Umbilical cord (tissue), 2 donors: ENCODE results near the gene AOPEP. TPM values are rescaled to one million over a fixed set of nuclear protein-coding genes. Genes with fewer than 3 reads are reported as not detected.

ENCODE experiments used
- DNase-seq: peaks from one replicate; pipeline ENCODE4 v3.0.0-alpha.2; 2015; ENCODE audit warnings: low spot score
- total RNA-seq: library from RNA; depleted of rRNA; stranded (reverse); fragments of >200 nt; gene quantifications from one replicate; pipeline ENCODE4 v1.2.3, GENCODE V29; 2014; ENCODE audit warnings: low replicate concordance; ENCODE audit not compliant: insufficient read depth

The AOPEP gene
- total RNA-seq, 1 donor from 2014 or later = 297 TPM

DNA sequence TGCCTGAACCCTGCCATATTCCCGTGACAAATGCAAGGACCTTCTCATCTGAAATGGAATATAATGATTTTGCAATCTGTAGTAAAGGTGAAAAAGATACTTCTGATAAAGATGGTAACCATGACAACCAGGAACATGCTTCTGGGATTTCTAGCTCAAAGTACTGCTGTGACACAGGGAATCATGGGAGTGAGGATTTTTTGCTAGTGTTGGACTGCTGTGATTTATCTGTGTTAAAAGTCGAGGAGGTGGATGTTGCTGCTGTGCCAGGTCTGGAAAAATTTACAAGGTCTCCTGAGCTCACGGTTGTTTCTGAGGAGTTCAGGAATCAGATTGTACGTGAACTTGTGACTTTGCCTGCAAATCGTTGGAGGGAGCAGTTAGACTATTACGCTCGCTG, 33.5 kb downstream of the AOPEP start:
- no peak for DNase-seq

DNA sequence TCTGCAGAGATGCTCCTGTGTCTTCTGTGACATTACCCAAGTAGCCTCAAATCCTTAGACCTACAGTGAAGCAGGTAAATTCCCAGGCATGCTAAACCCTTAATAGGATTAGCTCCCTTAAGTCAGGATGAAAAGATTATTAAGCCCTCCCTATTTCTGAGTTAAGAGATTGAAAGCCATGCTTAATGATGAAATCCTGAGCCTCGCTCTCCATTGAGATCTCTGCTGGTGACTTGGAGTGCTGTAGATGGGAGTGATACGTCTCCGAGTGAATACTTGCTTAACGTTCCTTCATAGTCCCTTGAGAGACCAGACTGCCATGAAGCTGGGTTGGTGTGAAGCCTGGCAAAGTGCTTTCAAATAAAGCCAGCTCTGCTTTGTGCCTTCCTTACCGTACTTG, 34.2 kb downstream of the AOPEP start:
- DNase-seq = no peak

DNA sequence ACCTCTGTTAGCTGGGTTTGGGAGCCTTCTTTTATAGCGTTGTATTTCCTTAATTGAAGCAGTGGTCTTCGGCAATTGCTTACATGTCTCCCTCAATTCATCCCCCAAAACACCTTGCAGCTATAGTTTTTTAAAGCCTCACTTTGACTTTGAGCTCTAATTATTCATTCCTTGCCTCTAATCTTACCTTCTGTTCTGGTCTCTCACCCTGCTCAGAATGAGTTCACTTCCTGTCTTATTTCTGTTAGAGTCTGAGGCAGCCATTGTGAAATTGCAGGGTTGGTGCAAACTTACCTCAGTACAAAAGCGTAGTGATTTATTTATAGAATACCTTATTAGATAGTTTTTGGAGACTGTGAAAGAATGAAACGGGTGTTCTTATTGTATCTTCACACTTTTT, 35.0 kb downstream of the AOPEP start:
- no peak for DNase-seq

DNA sequence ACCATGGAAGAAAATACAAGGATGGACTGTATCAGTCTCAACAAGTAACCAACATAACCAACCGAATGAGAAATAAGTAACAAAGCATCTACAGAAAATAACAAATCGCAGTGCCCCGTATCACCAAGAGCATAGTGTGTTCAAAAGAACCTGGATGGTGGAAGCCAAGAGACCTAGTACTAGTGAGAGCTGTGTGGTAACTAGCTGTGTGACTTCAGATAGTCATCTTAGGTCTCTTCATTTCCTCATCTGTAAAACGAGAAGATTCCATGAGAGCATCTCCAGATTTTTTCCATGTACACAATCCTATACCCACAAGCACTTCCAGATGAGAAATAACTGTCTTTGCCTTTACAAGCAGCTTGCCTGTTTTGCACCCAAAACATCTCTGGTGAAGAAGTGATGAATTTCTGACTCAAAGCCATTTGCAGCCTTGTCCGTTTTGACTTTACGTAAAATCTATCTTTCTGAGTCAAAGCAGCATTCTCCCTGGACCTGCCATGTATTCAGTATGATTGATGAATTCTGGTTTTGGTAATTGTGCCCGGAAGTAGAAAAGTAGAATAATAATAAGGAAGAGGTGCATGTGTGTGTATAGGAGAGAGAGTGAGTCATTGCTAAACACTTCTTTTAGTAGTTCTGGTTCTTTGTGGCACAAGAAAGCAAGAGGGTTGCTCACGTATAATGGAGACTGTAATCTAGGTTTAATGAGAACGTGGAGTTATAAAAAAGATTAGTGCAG, 41.0 kb downstream of the AOPEP start:
- no peak for DNase-seq

DNA sequence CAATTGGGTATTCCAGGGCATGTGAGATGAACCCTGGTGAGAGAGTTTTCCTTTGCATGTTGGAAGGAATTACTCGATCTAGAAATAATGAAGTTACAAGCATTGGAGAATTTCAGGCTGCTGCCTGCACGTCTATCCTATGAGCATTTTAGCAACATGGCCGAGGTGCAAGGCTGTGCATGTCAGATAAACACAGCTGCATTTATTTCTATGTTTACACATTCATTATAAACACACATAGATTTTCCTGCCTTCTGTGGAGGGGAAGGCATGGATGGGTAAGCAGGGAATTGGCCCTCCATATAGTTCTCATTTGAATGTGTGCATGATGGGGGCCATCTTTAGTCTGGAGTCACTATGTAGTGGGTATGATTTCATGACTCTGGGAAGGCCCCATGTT, 42.3 kb downstream of the AOPEP start:
- no peak for DNase-seq

DNA sequence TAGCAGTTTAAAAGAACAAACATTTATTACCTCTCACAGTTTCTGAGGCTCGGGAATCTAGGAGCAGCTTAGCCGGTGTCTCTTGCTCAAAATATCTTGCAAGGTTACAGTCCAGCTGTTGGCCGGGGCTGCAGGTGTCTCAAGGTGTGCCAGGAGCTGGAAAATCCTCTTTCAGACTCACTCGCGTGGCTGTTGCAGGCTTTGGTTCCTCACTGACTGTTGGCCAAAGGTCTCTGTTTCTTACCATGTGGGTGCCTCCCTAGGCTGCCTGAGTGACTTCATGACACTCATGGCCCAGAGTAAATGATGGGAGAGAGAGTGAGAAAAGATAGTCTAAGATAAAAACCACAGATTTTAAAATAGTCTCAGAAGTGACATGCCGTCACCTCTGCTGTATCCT, 43.8 kb downstream of the AOPEP start:
- no peak for DNase-seq

DNA sequence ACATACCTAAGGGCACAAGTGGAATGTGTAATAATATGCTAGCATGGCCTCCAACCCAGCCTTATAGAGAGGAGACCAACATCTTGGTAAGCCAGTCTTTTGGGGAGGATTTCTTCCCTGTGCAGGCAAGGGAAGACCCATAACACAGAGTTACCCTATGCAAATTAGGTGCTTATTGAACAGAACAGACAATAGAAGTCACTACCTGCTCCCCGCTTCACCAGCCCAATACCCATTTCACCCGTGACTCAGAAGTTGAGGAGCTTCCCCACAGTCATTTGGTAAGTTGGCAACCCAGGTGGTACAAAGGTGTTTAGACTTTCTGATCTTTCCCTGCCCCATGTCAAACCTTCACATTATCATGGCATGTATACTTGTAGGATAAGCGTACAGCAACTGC, 44.6 kb downstream of the AOPEP start:
- DNase-seq = no peak

DNA sequence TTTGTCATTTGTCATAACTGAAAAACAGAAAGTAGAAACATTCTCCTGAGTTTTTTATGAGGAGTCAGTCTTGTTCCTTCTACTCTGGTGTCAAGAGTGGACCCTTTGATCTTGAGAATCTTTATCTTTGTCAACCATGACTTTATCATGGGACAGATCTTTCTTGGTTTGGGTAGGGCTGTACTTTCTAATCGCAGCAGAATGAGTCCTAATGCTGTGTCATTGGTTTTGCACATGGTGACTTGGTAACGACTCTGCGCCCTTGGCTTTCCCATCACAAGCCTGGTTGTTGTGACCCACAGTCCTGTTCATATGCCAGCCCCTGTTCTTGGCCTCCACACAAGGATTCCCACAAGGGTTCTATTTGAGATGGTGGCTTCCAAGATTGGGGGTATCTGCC, 45.6 kb downstream of the AOPEP start:
- DNase-seq = no peak

DNA sequence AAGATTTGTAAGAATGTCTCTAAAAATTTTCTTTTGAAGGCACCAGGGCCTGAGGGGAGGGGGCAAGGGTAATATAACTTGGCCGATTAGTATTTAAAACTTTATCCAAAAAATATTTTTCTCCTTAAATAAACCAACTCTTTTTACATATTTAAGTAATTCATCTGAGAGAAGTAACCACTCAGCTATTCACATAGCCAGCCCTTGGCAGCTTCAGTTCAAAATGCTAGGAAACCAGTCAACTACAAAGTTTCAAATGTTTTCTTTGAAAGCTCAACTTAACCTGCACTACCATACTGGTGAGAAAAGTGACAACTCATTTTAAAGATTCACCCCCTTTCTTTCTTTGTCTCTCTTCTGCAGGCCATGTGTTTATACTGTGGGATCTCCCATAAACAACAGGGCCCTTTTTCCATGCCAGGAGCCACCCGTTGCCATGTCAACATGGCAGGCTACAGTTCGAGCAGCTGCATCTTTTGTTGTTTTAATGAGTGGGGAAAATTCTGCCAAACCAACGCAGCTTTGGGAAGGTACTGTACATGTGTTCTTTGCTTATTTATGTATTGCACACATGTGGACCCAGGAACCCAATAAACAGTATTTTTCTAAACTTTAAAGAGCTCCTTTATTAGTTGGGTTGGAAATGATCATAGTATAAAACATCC, 46.3 kb downstream of the AOPEP start:
- no peak for DNase-seq

DNA sequence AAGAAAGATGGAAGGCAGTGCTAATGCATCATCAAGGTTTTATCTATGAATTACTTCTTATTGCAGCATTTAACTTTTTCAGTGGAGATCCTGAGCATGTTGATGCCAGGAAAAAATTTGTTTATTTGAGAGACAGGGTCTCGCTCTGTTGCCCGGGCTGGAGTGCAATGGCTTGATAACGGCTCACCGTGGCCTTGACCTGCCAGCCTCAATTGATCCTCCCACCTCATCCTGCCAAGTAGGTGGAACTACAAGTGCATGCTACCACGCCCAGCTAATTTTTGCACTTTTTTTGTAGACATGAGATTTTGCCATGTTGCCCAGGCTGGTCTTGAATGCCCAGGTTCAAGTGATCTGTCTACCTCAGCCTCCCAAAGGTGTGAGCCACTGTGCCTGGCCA, 47.2 kb downstream of the AOPEP start:
- DNase-seq = no peak

DNA sequence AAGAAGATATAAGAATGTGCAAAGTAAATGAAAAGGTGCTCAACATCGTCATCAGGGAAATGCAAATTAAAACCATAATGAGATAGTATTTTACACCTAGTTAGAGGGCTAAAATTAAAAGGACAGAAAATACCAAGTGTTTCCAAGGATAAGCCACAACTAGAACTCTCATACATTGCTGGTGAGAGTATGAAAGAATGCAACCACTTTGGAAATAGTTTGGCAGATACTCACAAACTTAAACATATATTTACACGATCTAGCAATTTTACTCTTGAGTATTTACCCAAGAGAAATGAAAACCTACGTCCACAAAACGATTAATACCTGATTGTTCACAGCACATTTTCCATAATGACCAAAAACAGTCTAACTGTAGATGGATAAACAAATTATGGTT, 51.5 kb downstream of the AOPEP start:
- DNase-seq = no peak

DNA sequence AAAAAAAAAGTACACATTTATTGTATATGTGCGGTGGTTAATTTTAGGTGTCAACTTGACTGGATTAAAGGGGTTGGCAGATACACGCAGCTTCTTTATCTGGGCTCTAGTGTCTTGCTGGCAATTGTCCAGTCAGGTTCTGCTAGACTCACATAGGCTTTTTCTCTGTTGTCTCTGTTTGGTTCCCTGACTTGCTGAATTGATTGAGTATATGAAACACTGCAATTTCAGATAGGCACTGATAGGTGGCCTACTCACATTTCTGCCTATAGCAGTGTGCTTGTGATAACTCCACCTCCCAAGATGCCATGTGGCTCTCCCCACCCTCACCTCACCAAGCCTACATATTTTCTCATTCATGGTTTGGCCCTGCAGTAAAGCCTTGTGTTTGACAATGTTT, 52.5 kb downstream of the AOPEP start:
- DNase-seq = no peak

DNA sequence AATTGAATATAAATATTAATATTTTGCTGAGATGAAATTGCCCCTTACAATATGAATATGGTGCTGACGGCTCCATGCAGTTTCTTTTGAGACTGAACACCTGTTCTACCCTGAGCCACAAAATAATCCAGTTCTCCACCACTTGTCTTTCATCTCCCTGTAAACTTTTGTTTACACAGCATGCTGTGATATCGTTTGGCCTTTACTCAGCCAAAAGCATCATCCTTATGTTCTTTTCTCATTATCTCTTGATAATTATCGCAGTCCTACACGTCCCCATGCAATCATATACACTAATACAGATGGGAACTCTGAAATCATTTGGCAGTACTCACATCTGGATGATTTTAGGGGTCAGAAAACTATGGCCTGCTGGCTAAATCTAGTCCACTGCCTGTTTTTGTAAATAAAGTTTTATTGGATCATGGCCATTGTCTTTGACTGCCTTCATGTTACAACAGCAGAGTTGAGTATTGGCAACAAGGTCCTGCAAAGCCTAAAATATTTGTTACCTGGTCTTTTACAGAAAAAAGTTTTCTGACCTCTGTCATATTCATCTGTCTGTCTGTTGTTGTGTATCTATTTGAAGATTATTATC, 53.3 kb downstream of the AOPEP start:
- DNase-seq = no peak

DNA sequence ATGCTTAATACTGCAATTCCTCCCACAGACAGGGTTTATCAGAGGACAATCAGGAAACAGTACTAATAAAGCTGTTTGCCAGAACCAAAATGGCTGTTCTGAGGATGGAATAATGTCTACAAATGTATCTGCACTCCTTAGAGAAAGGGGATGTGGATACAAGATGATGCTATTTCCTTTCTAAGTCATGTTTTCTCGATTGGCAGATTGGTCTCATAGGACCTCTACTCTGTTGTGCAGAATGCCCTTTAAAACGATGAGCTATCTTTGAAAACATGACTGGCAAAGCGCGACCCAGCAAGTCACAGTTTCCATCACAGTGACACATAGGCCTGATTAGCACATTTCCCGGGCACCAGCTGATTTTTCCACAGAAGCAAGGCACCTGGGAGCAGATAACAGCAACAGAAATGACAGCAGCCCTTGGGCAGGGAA, 54.0 kb downstream of the AOPEP start:
- no peak for DNase-seq

DNA sequence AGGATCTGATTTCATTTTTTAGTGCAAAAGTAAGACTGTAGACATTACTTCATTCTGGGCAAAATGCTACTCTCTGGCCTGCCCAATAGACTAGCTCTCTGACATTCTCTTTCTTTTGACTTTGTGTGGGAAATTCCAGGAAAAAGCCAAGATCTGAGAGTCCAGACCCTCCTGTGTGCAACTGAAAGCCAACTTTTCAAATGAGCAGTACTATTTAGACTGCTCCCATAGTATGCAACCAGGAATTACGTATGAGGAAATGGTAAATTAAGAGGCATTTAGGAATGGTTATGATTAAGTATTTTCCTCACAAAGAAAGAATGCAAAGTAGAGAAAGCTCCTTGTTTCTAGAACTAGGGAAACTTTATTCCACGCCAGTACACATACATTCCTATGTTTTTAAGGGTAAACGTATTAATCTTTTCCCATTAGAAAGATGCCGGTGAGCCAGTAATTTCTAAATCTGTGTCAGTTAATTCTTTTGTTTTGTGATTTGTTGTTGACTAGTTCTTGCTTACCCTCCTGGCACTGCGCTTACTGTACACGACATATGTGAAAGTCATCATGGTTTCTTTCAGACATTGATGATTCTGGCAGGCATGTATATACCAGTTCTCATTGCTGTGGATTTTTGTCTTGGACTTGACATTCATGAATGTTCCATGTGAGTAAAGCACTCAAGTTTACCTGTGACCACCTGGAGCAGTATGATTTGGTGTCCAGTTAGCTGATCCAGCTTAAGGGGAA, 56.0 kb downstream of the AOPEP start:
- DNase-seq = peak; percentile 61

DNA sequence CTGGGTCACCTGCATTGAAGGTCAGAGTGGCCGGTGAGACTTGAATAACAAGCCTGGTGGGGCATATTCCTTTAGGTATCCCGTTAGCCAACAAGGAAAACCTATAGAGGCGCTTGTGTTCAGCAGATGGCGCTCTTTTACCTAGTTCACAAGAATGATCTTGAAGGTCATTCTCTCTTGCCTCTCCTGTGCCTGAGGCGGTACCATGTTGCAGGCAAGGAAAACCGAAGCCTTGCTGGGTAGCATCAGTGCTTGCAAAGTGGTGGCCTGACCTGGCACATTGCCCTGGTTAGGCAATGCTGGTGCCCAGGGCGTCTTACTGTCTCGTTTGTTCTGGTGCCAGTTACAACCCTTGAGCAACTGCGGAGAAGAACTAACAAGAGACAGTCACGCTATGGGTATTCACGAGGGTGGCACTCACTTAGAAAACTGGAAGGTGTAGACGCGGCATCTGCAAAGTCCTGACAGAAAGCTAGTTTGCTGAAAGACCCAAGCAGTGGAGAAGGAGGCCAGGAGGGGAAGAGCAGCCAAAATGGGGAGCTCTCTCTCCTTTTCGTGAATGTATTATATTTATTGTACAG, 56.7 kb downstream of the AOPEP start:
- DNase-seq = peak; percentile 83

DNA sequence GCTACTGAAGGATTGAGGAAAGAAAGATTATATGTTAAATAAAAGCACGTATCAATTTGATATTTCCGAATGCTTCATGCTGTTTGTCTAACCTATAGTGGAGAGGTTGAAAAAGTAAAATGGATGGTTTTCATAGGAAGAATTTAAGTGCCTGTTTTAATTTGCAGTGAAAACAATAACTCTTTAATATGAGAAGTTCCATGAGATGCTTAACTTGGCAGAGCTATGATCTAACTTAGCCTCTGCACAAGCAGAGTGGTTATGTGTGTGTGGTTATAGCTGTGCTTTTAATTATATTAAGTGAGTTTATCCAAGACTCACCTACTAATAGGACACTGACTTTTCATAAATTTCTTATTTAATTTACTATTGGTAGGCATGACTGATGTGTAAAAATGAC, 57.4 kb downstream of the AOPEP start:
- no peak for DNase-seq

DNA sequence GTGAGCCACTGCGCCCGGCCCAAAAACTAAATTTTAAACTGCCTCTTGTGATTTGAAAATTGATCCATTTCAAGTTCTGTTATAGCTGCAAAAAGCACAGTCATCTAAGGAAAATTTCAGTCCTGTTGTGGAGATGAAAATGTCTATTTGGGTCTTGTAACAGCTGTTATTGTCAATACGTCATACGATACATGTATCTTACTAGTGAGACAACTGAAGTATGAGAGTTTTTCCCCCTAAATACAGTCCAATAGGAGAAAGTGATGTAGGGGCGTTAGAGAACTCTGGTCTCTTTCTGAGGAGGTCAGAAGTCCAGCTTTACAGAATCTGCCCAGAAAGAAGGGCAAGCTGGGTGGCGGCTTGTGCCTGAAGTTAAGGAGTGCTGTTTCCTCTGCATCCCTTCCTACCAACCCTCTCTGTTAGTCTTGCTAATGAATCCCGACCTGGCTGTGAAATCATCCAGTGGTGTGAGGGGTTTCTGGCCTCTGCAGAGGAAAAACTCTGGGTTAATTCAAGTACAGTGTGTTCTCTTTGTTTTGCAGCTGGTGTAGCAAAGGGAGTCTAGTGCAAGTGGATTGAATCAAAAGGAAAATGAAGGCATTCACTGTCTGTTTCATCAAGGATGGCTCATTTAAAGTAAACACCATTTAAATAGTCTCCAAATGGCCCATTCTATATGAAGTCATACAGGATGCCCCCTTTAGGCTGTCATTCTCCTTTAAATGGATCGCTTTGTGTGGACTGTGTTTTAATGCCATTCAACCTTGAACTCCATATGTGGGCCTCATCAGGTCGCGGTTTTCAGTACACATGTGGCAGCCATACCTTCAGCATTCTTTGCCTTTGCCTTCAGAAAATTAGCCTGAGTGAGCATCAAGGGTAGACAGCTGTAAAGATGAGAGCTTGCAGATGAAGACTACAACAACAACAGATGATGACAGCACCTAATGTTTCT, 59.0 kb downstream of the AOPEP start:
- DNase-seq = no peak

DNA sequence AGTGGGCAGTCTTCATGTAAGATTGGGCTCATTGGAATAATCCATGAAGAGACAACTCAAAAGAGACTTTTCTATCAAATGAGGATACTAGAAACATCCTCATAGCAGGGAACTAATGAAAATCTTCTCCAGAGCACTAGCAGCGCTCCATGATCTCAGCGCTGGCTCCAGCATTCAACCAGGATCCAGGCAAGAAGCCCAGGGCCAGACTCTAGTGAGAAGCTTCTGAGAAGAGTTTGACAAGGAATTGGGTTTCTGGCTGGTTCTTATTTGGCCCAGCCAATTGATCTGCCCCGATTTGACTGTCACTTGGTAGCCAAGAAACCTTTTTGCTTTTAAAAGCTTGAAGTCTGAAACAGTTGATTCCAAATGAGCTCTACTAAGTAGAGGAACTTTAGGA, 60.1 kb downstream of the AOPEP start:
- DNase-seq = no peak

DNA sequence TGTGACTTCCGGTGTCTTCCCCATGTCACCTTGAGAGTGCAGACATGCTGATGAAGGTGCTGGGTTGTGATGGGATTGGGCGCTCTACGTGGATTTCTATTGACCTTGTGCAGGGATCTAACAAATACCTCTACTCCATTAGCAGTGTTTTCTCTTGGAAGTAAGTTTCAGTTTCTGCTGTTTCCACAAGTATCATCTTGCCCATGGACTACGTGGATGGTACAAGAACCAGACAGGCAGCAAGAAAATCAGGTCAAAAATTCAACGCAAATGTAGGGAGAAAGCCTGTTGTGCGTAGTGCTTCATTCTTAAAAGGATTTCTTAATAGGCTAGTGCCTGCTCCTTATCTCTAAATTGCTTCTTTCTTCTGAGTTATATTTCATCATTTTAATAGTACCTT, 60.8 kb downstream of the AOPEP start:
- DNase-seq = peak; percentile 64

DNA sequence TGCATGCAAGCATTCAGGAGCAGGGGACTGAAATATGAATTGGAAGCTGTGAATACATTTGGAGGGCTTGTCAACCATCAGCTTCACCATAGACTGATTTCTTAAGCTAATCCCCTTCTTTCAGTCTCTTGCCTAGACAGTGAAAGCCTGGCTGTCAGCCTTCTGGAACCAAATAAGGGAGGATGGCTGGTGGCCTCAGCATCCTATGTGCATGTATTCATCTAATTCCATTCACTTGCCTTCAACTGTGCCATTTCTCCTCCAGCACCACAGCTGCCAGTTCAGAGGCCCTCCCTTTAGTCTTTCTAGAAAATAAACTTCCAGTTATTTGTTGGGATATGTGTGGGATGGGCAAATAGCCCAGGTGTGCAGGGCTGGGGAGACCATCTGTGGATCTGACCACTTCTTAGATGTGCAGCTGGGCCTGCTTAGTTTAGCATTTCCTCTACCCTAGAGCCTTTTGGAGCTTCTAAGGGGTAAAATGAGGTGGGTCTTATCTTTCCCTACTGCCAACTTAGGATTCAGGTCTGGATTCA, 62.1 kb downstream of the AOPEP start:
- no peak for DNase-seq
